ENCODE measurements around the gene MAST2.
"Not testable (repeated sequence)": the region's sequence is repeated elsewhere in the genome, so short reads cannot be mapped to it uniquely, and the experiment has no call there.

MAST2 gene

GRCh38 chr1:45949462-45949861 lies 146.1 kb downstream of the MAST2 start:
- not testable (repeated sequence) for DNase-seq

- no peak for DNase-seq
Measured at GRCh38 chr1:45952072-45952471, 148.7 kb downstream of the MAST2 start.

GRCh38 chr1:45953934-45954847 lies 150.8 kb downstream of the MAST2 start:
- peak; percentile 23 for DNase-seq

GRCh38 chr1:45957684-45958083 lies 154.3 kb downstream of the MAST2 start:
- no peak for DNase-seq

GRCh38 chr1:45958317-45958716 lies 154.9 kb downstream of the MAST2 start:
- DNase-seq = no peak

- DNase-seq = no peak
Measured at GRCh38 chr1:45960930-45961715, 157.7 kb downstream of the MAST2 start.

GRCh38 chr1:45961936-45962335 lies 158.5 kb downstream of the MAST2 start:
- not testable (repeated sequence) for DNase-seq

- no peak for DNase-seq
Measured at GRCh38 chr1:45968941-45969666, 165.7 kb downstream of the MAST2 start.

GRCh38 chr1:45969866-45970265 lies 166.5 kb downstream of the MAST2 start:
- DNase-seq = no peak

- DNase-seq = no peak
Measured at GRCh38 chr1:45971335-45971734, 167.9 kb downstream of the MAST2 start.

GRCh38 chr1:45971922-45972531 lies 168.6 kb downstream of the MAST2 start:
- DNase-seq = no peak

- no peak for DNase-seq
Measured at GRCh38 chr1:45972621-45973020, 169.2 kb downstream of the MAST2 start.

- DNase-seq = no peak
Measured at GRCh38 chr1:45973121-45973520, 169.7 kb downstream of the MAST2 start.

GRCh38 chr1:45974541-45975269 lies 171.3 kb downstream of the MAST2 start:
- DNase-seq = no peak

- DNase-seq = no peak
Measured at GRCh38 chr1:45976623-45977022, 173.2 kb downstream of the MAST2 start.

GRCh38 chr1:45979074-45979777 lies 175.8 kb downstream of the MAST2 start:
- DNase-seq = no peak

- DNase-seq = no peak
Measured at GRCh38 chr1:45979778-45980176, 176.4 kb downstream of the MAST2 start.

- DNase-seq = no peak
Measured at GRCh38 chr1:45982359-45982758, 178.9 kb downstream of the MAST2 start.

- no peak for DNase-seq
Measured at GRCh38 chr1:45983967-45984366, 180.6 kb downstream of the MAST2 start.

- no peak for DNase-seq
Measured at GRCh38 chr1:45987204-45987603, 183.8 kb downstream of the MAST2 start.

- DNase-seq = no peak
Measured at GRCh38 chr1:45989249-45989648, 185.8 kb downstream of the MAST2 start.
